ENCODE measurements around the gene TUBAL3. TPM values are rescaled to one million over a fixed set of nuclear protein-coding genes. Genes with fewer than 3 reads are reported as not detected.

TUBAL3 gene
- 0.26 to 0.49 TPM (median 0.30 TPM) in 4 of 5 replicates, not detected in the other for total RNA-seq (2022; extraction: Qiagen RNA extraction)

DNA sequence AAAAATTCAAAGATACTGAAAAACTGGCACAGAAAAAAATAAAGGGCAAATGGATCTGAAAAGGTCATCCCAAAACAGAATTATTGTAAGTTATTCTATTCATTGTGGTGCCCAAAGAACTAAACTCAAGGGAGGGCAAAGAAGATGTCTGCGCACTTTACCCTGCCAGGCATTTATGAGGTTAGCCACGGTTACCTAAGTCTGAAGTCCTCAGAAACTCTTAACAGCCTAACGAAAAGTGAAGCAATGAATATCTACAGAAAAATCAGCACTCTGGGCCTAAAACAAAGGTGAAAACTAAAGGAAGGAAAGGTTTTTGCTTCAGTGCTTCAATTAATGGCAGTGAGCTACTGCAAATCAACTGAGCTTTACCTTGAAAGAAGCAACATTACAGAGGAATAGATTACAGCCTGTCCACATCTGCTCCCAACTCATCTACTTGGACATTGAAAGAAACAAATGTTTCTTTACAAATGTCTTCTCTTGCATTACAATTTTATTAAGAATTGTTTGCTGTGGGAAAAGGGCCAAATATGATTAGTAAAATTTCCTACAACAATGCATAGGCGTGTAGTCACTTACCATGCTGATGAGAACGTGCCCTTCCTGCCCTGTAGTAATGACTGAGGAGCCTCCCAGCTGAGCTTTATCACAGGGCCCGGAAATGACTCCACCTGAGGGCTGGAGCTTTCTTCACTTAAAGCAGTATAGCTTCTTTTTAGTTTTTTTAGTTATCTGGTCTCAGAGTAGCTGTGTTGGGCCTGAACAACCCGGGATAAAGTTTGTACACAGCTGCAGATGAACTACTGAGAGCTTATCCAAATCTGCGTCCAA lies at the start of gene TUBAL3:
TUBAL3 (minus strand) TSS at position 621 of the 834 bp plus-strand sequence; CDS start at position 585, 36 bp downstream.

DNA sequence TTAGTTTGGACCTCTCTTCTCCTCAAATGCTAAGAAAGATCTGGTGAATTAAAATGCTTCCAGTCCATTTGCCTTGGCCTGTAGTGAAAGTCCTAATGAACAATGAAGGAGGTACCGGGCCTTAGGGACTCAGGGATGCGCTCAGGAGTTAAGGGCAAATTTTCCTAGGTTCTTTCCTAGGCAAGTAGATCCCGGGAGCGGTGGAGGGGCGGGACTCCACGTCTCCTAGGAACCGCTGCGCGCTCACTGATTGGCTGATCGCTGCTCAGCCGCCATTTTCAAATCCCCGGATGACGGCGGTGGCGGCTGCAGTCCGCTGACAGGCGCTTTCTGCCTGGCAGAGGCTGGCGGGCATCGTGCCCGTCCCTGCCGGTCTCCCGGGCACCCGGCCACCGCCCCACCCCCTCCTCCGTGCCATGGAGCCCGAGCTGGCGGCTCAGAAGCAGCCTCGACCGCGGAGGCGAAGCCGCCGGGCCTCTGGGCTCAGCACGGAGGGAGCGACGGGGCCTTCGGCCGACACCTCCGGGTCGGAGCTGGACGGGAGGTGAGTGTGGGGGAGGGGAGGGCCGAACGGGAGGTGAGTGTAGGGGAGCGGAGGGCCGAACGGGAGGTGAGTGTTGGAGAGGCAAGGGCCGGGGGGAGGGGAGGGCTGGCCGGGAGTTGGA lies 7.8 kb upstream of the TUBAL3 start, which contains the start of gene NET1:
NET1 (plus strand) TSS at position 281 of the 665 bp plus-strand sequence; CDS start at position 417, 136 bp downstream.

DNA sequence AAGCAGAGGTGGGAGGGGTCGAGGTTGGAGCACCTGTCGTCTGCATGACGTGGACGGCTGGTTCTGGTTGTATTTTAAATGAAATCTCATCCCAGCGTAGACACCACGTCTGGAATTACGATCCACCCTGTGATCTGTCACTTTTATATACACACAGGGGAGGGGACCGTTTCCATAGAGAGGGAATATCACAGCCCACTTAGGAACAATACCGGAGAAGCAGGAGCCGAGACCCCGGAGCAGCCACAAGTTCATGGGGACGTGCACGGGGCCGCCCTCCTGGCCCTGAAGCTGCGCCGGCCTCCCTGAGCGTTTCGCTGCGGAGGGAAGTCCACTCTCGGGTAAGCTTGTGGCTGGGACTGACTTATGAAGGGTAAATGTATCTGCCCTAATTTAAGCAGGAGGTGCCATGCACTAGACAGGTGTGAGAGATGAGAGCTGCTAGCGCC lies 39.7 kb downstream of the TUBAL3 start, which contains the start of gene UCN3:
UCN3 (plus strand) TSS at position 77 of the 449 bp plus-strand sequence. CDS start 8,755 bp downstream, outside the sequence.

Other genes with a start within 250 kb of the TUBAL3 start
- 0.14 to 0.27 TPM in 2 of 5 replicates, not detected in the others for gene AKR1C8, start 219.7 kb downstream of the TUBAL3 start, total RNA-seq (2022; extraction: Qiagen RNA extraction)
- gene AKR1C4, start 208.0 kb downstream of the TUBAL3 start, total RNA-seq (2022; extraction: Qiagen RNA extraction), result 0.15 to 0.25 TPM (median 0.21 TPM) in 4 of 5 replicates, not detected in the other
- not detected in 5 replicates for gene UCN3, start 39.9 kb downstream of the TUBAL3 start, total RNA-seq (2022; extraction: Qiagen RNA extraction)
- gene NET1, start 7.7 kb upstream of the TUBAL3 start, total RNA-seq (2022; extraction: Qiagen RNA extraction), result 42.6 to 55.3 TPM (median 49.6 TPM) in 5 replicates
- not detected in 5 replicates for gene CALML5, start 94.7 kb upstream of the TUBAL3 start, total RNA-seq (2022; extraction: Qiagen RNA extraction)
- not detected in 5 replicates for gene CALML3, start 120.1 kb upstream of the TUBAL3 start, total RNA-seq (2022; extraction: Qiagen RNA extraction)